ENCODE measurements around the gene ZFP91. TPM values are rescaled to one million over a fixed set of nuclear protein-coding genes. Genes with fewer than 3 reads are reported as not detected.
A peak's percentile ranks its signal among the peaks of the same experiment; 100 is the strongest.

ZFP91 gene
- polyA plus RNA-seq, 1 donor from 2014 or later, result 6.3 TPM

- H3K9me3 Mint-ChIP-seq, result no peaks in the 10 kb centered on the region
- H3K4me3 Mint-ChIP-seq, result peak overlapping the region; percentile 94 to 99 (median 98)
- H3K27me3 Mint-ChIP-seq, result no peaks in the 10 kb centered on the region
- peak overlapping the region; percentile 99 to 100 (median 99) for H3K27ac Mint-ChIP-seq
- H3K4me1 Mint-ChIP-seq, result peaks cover 37 to 56% (median 50%) of the 10 kb centered on the region in 3 donors
- peaks cover 2% of the 10 kb centered on the region for H3K36me3 Mint-ChIP-seq
These were observed 1.9 kb upstream of the ZFP91 start for GRCh38 chr11:58576887-58577471.

DNA sequence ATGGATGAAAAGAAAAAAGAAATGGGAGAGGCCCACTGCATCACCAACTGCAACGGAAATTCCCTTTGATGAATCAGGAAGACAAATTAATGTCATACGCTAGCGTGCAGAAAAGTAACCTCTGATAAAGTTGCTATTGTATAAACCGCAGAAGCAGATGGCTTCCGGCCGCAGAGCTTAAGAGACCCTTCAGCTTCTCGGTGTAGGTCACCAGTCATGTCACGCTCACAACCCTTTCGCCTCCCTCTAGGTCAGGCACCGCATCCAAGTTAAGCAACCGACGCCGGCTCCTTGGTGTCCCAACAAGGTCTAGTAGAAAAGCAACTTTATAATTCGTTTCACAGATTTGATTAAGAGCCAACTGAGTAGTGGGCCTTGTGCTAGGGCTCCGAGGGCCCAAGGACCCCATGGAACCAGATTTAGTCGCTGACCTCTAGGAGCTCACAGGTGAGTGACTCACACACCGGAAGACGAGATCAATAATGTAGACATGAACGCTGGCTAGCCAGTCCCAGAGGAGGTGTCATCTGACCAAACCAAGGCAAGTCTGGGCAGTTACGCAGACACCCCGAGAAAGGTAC, 1.2 kb upstream of the ZFP91 start:
- peak overlapping the region; percentile 99 to 100 (median 99) for H3K27ac Mint-ChIP-seq
- H3K27me3 Mint-ChIP-seq, result no peaks in the 10 kb centered on the region
- peaks cover 3% of the 10 kb centered on the region for H3K36me3 Mint-ChIP-seq
- H3K4me3 Mint-ChIP-seq, result peak overlapping the region; percentile 94 to 99 (median 98)
- no peaks in the 10 kb centered on the region for H3K9me3 Mint-ChIP-seq
- H3K4me1 Mint-ChIP-seq, result peaks cover 38 to 59% (median 48%) of the 10 kb centered on the region in 3 donors

GRCh38 chr11:58578136-58578634, 678 bp upstream of the ZFP91 start:
- Mint-ChIP-seq H3K9me3 (no peaks in the 10 kb centered on the region), H3K36me3 (peaks cover 3% of the 10 kb centered on the region), H3K27me3 (no peaks in the 10 kb centered on the region), H3K4me1 (peaks cover 41 to 63% (median 49%) of the 10 kb centered on the region in 3 donors), H3K4me3 (peak overlapping the region; percentile 94 to 99 (median 98)), H3K27ac (peak overlapping the region; percentile 99 to 100 (median 99))

- H3K27ac Mint-ChIP-seq, result peak overlapping the region; percentile 99 to 100 (median 99)
- peaks cover 36 to 59% (median 46%) of the 10 kb centered on the region in 3 donors for H3K4me1 Mint-ChIP-seq
- H3K9me3 Mint-ChIP-seq, result no peaks in the 10 kb centered on the region
- H3K4me3 Mint-ChIP-seq, result peak overlapping the region; percentile 94 to 99 (median 98)
- H3K36me3 Mint-ChIP-seq, result peaks cover 4% of the 10 kb centered on the region
- no peaks in the 10 kb centered on the region for H3K27me3 Mint-ChIP-seq
These were observed 598 bp downstream of the ZFP91 start for GRCh38 chr11:58579192-58580129.

DNA sequence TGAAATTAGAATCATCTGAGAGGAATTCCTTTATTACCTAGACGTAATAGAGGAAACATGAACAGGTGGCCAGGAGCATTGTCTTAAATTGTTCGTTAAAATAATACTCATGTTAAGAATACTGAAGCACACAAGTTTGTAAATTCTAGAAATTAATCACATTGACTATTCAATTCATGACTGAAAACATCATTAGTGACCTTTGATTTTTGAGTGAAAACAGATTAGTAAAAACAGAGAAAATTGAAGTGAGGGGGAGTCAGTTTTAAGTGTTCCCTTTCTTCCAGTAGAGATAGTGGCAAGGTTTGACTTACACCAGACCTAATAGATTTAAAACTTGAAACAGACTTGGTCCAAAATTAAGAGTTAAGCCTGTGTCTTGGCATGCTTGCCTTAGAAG, 1.4 kb downstream of the ZFP91 start:
- peak overlapping the region; percentile 94 to 98 (median 96) for H3K4me3 Mint-ChIP-seq
- H3K27me3 Mint-ChIP-seq, result no peaks in the 10 kb centered on the region
- H3K27ac Mint-ChIP-seq, result peak overlapping the region; percentile 98 to 99 (median 99)
- peaks cover 34 to 52% (median 39%) of the 10 kb centered on the region in 3 donors for H3K4me1 Mint-ChIP-seq
- peaks cover 4% of the 10 kb centered on the region for H3K36me3 Mint-ChIP-seq
- no peaks in the 10 kb centered on the region for H3K9me3 Mint-ChIP-seq

DNA sequence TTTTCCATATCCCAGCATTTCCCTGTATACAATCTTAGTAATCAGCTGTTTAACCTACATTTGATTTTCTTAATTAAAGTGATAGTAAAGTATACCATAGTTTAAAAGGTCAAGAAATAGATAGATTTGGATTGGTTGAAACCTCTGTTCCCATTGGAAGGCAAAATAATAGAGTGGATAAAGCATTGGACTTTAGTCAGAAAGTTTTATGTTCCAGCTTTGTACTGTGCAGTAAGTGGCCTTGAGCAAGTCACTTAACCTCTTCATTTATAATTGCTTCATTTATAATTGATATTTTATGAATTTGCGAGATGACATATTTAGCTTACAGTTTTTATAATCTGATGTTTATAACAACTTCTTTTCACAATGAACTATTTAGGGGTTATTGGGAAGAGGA, 3.6 kb downstream of the ZFP91 start:
- Mint-ChIP-seq H3K4me3 (no peak overlapping the region), H3K4me1 (peaks cover 41 to 54% (median 43%) of the 10 kb centered on the region in 3 donors), H3K9me3 (no peaks in the 10 kb centered on the region), H3K36me3 (peaks cover 4% of the 10 kb centered on the region), H3K27me3 (no peaks in the 10 kb centered on the region), H3K27ac (no peak overlapping the region)

GRCh38 chr11:58586998-58587397, 8.1 kb downstream of the ZFP91 start:
- H3K27ac Mint-ChIP-seq, result peak overlapping the region in 1 of 3 donors; percentile 16
- H3K4me3 Mint-ChIP-seq, result peak overlapping the region in 2 of 4 donors; percentile 25 to 61
- peaks cover 39 to 47% (median 40%) of the 10 kb centered on the region in 3 donors for H3K4me1 Mint-ChIP-seq
- peaks cover 1% of the 10 kb centered on the region for H3K36me3 Mint-ChIP-seq
- no peaks in the 10 kb centered on the region for H3K9me3 Mint-ChIP-seq
- no peaks in the 10 kb centered on the region for H3K27me3 Mint-ChIP-seq

DNA sequence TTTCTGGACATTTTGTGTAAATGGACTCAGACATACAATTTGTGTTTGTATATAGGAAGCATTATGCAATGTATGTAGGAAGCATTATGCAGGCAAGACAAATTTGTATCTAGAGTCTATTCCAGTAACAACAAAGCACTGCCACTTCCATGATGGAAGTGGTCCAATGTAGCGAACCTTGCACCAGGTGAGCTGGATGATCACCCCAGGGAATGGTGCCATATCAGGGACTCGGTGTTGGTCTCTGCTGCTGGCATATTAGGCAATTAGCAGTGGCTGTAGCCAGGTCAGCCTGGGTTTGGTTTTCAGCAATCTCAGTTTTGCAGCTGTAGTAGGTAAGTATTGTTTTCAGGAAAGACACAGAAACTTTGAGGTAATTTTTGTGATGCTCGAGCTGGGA, 12.8 kb downstream of the ZFP91 start:
- peaks cover 34 to 42% (median 41%) of the 10 kb centered on the region in 3 donors for H3K4me1 Mint-ChIP-seq
- no peaks in the 10 kb centered on the region for H3K9me3 Mint-ChIP-seq
- no peak overlapping the region for H3K4me3 Mint-ChIP-seq
- no peaks in the 10 kb centered on the region for H3K27me3 Mint-ChIP-seq
- no peak overlapping the region for H3K27ac Mint-ChIP-seq
- H3K36me3 Mint-ChIP-seq, result peaks cover 5% of the 10 kb centered on the region

DNA sequence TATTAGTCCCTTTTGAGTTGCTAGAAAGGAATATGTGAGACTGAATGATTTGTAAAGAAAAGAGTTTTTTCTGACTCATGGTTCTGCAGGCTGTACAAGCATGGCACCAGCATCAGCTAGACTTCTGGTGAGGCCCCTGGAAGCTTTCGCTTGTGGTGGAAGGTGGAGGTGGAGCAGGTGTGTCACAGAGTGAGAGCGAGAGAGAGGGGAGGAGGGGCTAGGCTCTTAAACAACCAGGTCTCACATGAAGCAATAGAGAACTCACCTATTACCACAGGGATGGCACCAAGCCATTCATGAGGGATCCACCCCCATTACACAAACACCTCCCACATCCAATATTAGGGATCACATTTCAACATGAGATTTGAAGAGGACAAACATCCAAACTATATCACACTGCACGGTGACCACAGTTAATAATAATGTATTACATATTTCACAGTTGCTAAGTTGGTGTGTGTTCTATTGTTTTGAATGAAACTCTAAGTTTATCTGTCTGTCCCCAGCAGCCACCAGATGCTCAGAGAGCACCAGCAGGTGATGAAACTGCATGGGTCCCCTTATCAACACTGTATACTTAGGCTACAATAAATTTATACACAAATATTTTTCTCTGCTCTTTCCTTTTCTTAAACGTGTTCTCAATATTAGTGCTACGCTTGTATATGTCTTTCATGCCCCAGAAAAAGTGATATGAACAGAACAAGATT, 14.1 kb downstream of the ZFP91 start:
- peak overlapping the region in 2 of 3 donors; percentile 1 to 88 for H3K27ac Mint-ChIP-seq
- no peak overlapping the region for H3K4me3 Mint-ChIP-seq
- peaks cover 30 to 44% (median 38%) of the 10 kb centered on the region in 3 donors for H3K4me1 Mint-ChIP-seq
- no peaks in the 10 kb centered on the region for H3K27me3 Mint-ChIP-seq
- H3K9me3 Mint-ChIP-seq, result no peaks in the 10 kb centered on the region
- H3K36me3 Mint-ChIP-seq, result peaks cover 5% of the 10 kb centered on the region

GRCh38 chr11:58594826-58595225, 16.0 kb downstream of the ZFP91 start:
- peaks cover 7% of the 10 kb centered on the region for H3K36me3 Mint-ChIP-seq
- H3K9me3 Mint-ChIP-seq, result no peaks in the 10 kb centered on the region
- peaks cover 34 to 57% (median 42%) of the 10 kb centered on the region in 3 donors for H3K4me1 Mint-ChIP-seq
- no peaks in the 10 kb centered on the region for H3K27me3 Mint-ChIP-seq
- no peak overlapping the region for H3K27ac Mint-ChIP-seq
- peak overlapping the region in 1 of 4 donors; percentile 70 for H3K4me3 Mint-ChIP-seq

GRCh38 chr11:58596621-58597020, 17.8 kb downstream of the ZFP91 start:
- H3K4me3 Mint-ChIP-seq, result no peak overlapping the region

DNA sequence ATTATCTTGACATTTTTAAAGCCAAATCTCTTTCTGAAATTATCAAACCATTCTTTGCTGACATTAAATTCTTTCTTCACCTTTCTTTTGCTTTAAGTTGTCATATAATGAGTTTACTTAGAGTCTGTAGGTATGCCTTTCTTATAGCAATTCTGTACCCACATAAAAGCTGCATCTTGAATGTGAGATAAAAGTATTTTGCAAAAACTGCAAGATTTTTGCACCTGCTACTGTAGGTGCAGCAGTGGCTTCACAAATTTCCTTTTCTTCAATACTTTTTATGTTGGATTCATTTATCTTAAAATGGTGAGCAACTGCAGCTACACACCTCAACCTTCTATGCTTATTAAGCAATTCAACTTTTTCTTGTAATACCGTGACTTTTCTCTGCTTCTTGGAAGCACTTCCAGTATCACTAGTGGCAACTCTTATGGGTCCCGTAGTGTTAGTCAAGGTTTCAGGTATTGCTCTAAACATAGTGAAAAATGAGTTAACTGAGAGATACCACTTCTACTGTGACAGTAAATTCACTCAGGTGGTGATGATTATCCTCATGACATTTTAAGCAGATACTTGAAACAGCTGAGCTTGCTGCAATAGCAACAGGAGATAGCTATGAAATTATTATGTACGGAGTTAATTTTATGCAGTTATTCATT, 18.8 kb downstream of the ZFP91 start:
- Mint-ChIP-seq H3K27ac (peak overlapping the region in 1 of 3 donors; percentile 14), H3K4me1 (peaks cover 38 to 62% (median 52%) of the 10 kb centered on the region in 3 donors), H3K27me3 (no peaks in the 10 kb centered on the region), H3K4me3 (peak overlapping the region in 1 of 4 donors; percentile 25), H3K9me3 (no peaks in the 10 kb centered on the region), H3K36me3 (peaks cover 4% of the 10 kb centered on the region)

More at GRCh38 chr11:58596621-58597020, 17.8 kb downstream of the ZFP91 start:
- Mint-ChIP-seq H3K27me3 (no peaks in the 10 kb centered on the region), H3K4me1 (peaks cover 38 to 61% (median 52%) of the 10 kb centered on the region in 3 donors), H3K27ac (no peak overlapping the region), H3K36me3 (peaks cover 7% of the 10 kb centered on the region), H3K9me3 (no peaks in the 10 kb centered on the region)

DNA sequence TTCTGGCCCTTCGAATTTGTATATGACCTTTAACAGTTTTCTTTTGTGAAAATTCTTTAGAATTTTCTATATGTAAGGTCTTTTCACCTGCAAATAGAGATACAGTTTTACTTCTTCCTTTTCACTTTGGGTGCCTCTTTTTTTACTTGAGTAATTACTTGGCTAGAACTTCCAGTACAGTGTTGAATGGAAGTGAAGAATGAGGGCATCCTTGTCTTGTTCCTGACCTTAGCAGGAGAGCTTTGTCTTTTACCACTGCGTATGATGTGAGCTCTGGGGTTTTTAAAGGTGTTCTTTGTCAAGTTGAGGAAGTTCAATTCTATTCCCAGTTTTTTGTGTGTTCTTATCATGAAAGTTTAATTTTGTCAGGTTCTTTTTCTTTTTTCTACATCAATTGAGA, 21.6 kb downstream of the ZFP91 start:
- H3K27ac Mint-ChIP-seq, result peak overlapping the region in 2 of 3 donors; percentile 21 to 33
- peak overlapping the region in 1 of 4 donors; percentile 77 for H3K4me3 Mint-ChIP-seq

More for the DNA sequence above, 21.6 kb downstream of the ZFP91 start:
- Mint-ChIP-seq H3K4me1 (peaks cover 45 to 77% (median 60%) of the 10 kb centered on the region in 3 donors), H3K9me3 (no peaks in the 10 kb centered on the region), H3K27me3 (no peaks in the 10 kb centered on the region), H3K36me3 (peaks cover 5% of the 10 kb centered on the region)
